Loucy (cell line): ENCODE measurements around the gene CACNB3.
"Not testable (repeated sequence)": the region's sequence is repeated elsewhere in the genome, so short reads cannot be mapped to it uniquely, and the experiment has no call there.

Experiments
- H2AFZ ChIP-seq: fragments of 200-600 bp; sonication (generic); 2 replicates; pipeline ENCODE4 v1.6.0; 2016; ENCODE audit warnings: antibody characterized with exemption, mild to moderate bottlenecking, low read length, moderate library complexity
- H3F3A ChIP-seq: fragments of 200-600 bp; 2 replicates; pipeline ENCODE4 v1.6.0; 2016; ENCODE audit warnings: antibody characterized with exemption, low read depth, mild to moderate bottlenecking
- H3K27me3 ChIP-seq: fragments of 200-600 bp; sonication (generic); 2 replicates; pipeline ENCODE4 v1.6.1; 2014; ENCODE audit warnings: low read length, mild to moderate bottlenecking; ENCODE audit not compliant: insufficient read depth, poor library complexity, severe bottlenecking
- H3K36me3 ChIP-seq: fragments of 200-600 bp; sonication (generic); 2 replicates; pipeline ENCODE4 v1.6.1; 2016; ENCODE audit warnings: low read length; ENCODE audit not compliant: insufficient read depth
- H3K4me1 ChIP-seq: fragments of 200-600 bp; sonication (generic); 2 replicates; pipeline ENCODE4 v1.5.1; 2014; ENCODE audit warnings: low read length, mild to moderate bottlenecking; ENCODE audit not compliant: insufficient read depth, poor library complexity, severe bottlenecking
- H3K4me2 ChIP-seq: fragments of 200-600 bp; sonication (generic); 2 replicates; pipeline ENCODE4 v1.6.0; 2014; ENCODE audit warnings: antibody characterized with exemption, low read length, low read depth, mild to moderate bottlenecking; ENCODE audit not compliant: poor library complexity, severe bottlenecking
- H3K4me3 ChIP-seq: fragments of 200-600 bp; sonication (generic); 2 replicates; pipeline ENCODE4 v1.5.1; 2014; ENCODE audit warnings: low read length, mild to moderate bottlenecking, mixed read lengths; ENCODE audit not compliant: poor library complexity, severe bottlenecking
- H3K79me2 ChIP-seq: fragments of 200-600 bp; sonication (generic); 2 replicates; pipeline ENCODE4 v1.6.1; 2014; ENCODE audit warnings: low read length; ENCODE audit not compliant: insufficient read depth
- H3K9ac ChIP-seq: fragments of 200-600 bp; sonication (generic); 2 replicates; pipeline ENCODE4 v1.6.0; 2014; ENCODE audit warnings: mild to moderate bottlenecking, low read depth, low read length, moderate library complexity; ENCODE audit not compliant: poor library complexity, severe bottlenecking
- H3K9me2 ChIP-seq: fragments of 200-600 bp; sonication (generic); replicated peaks from 2 replicates; pipeline ENCODE4 v1.6.1; 2016; ENCODE audit warnings: low read depth, low read length, mixed read lengths
- H3K9me3 ChIP-seq: fragments of 200-600 bp; sonication (generic); 2 replicates; pipeline ENCODE4 v1.6.1; 2014; ENCODE audit warnings: mild to moderate bottlenecking, antibody characterized with exemption, low read length, low read depth; ENCODE audit not compliant: insufficient read depth
- H4K20me1 ChIP-seq: fragments of 200-600 bp; sonication (generic); 2 replicates; pipeline ENCODE4 v1.6.0; 2014; ENCODE audit warnings: antibody characterized with exemption, low read length, mild to moderate bottlenecking; ENCODE audit not compliant: insufficient read depth, poor library complexity, severe bottlenecking
- CTCF ChIP-seq: fragments of 200-600 bp; sonication (generic); conservative IDR thresholded peaks from 2 replicates; pipeline ENCODE4 v1.5.1; 2014; ENCODE audit warnings: mild to moderate bottlenecking, antibody characterized with exemption, low read length
- EZH2phosphoT487 ChIP-seq: fragments of 200-600 bp; IDR thresholded peaks from 2 replicates; pipeline ENCODE4 v1.6.1; 2018; ENCODE audit warnings: antibody characterized with exemption, mild to moderate bottlenecking, moderate library complexity, borderline replicate concordance

Gene CACNB3

GRCh38 chr12:48859607-48860006, 41.3 kb downstream of the CACNB3 start:
- H3K79me2 ChIP-seq: no peaks in the 10 kb centered on the region
- no peaks in the 10 kb centered on the region for H4K20me1 ChIP-seq
- TF ChIP-seq CTCF (no peak), EZH2phosphoT487 (no peak)
- H3K9me2 ChIP-seq: no peaks in the 10 kb centered on the region
- no peaks in the 10 kb centered on the region for H3K27me3 ChIP-seq
- H2AFZ ChIP-seq: no peak overlapping the region
- no peaks in the 10 kb centered on the region for H3K4me1 ChIP-seq
- H3K9ac ChIP-seq: no peak overlapping the region
- H3K9me3 ChIP-seq: no peaks in the 10 kb centered on the region
- H3K4me3 ChIP-seq: no peak overlapping the region
- H3K36me3 ChIP-seq: no peaks in the 10 kb centered on the region
- no peak overlapping the region for H3K4me2 ChIP-seq
- no peaks in the 10 kb centered on the region for H3F3A ChIP-seq

DNA sequence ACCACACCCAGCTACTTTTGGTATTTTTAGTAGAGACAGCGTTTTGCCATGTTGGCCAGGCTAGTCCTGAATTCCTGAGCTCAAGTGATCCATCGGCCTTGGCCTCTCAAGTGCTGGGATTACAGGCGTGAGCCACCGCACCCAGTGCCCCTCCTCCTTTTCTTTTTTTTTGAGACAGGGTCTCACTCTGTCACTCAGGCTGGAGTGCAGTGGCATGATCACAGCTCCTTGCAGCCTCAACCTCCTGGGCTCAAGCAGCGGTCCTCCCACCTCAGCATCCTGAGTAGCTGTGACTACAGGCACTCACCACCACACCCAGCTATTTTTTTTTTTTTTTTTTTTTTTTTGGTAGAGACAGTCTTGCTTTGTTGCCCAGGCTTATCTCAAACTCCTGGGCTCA, 41.9 kb downstream of the CACNB3 start:
- not testable (repeated sequence) for H3K9ac ChIP-seq, H3K36me3 ChIP-seq, H3F3A ChIP-seq, H3K79me2 ChIP-seq, H2AFZ ChIP-seq, H3K4me1 ChIP-seq, H3K9me2 ChIP-seq, H4K20me1 ChIP-seq, H3K27me3 ChIP-seq, H3K4me2 ChIP-seq, H3K9me3 ChIP-seq, H3K4me3 ChIP-seq

GRCh38 chr12:48861111-48861510, 42.8 kb downstream of the CACNB3 start:
- no peaks in the 10 kb centered on the region for H3K36me3 ChIP-seq
- no peak overlapping the region for H3K4me2 ChIP-seq

More at GRCh38 chr12:48861111-48861510, 42.8 kb downstream of the CACNB3 start:
- Histone ChIP-seq H3K4me1 (peaks cover 10% of the 10 kb centered on the region), H3K27me3 (no peaks in the 10 kb centered on the region), H3K79me2 (no peaks in the 10 kb centered on the region), H4K20me1 (no peaks in the 10 kb centered on the region), H2AFZ (no peak overlapping the region), H3F3A (no peaks in the 10 kb centered on the region), H3K4me3 (no peak overlapping the region), H3K9me2 (no peaks in the 10 kb centered on the region), H3K9me3 (no peaks in the 10 kb centered on the region), H3K9ac (no peak overlapping the region)
- no peak for TF ChIP-seq CTCF
- TF ChIP-seq EZH2phosphoT487: no peak
